WI38 (cell line): Measurements from ENCODE around the gene PARP12.

ENCODE experiments used
- H3K4me3 ChIP-seq: 2 replicates; pipeline ENCODE4 v1.5.1; 2011; ENCODE audit warnings: low read depth, mild to moderate bottlenecking, control low read depth, low read length
- TF ChIP-seq, protein P1 (sequence below): IDR thresholded peaks from 2 replicates; pipeline ENCODE4 v1.5.1; 2012; ENCODE audit warnings: low read depth, mild to moderate bottlenecking, control low read depth, low read length

PARP12 gene

DNA sequence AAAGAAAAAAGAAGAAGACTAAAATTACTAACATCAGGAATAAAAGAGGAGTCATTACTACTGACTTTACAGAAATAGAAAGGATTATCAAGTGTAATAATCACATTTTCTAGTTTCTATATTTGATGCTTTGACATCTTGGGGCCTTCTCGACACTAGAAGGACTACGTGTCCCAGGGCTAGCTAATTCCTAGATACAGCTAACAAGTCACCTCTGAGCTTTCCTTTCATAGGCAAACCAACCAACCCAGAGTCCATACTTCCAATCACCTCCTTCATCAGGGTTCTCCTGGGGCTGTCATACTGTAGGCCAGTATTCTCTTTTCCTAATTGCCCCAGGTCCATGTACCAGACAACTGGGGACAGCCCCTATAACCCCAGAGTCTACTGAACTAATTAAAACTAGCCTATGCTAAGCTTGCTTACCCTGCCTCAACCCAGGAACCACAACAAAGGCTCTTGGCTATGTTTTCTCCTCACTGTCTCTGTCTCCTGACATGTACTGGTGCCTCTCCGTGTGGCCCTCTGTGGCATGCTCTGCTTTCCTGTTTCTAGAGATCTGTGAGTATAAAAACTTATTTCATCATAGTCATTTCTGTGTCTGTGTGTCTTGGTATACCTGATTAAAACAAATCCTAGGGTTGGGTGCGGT is 6.7 kb upstream of the PARP12 start:
- H3K4me3 ChIP-seq: no peak overlapping the region
- TF ChIP-seq, protein P1, sequence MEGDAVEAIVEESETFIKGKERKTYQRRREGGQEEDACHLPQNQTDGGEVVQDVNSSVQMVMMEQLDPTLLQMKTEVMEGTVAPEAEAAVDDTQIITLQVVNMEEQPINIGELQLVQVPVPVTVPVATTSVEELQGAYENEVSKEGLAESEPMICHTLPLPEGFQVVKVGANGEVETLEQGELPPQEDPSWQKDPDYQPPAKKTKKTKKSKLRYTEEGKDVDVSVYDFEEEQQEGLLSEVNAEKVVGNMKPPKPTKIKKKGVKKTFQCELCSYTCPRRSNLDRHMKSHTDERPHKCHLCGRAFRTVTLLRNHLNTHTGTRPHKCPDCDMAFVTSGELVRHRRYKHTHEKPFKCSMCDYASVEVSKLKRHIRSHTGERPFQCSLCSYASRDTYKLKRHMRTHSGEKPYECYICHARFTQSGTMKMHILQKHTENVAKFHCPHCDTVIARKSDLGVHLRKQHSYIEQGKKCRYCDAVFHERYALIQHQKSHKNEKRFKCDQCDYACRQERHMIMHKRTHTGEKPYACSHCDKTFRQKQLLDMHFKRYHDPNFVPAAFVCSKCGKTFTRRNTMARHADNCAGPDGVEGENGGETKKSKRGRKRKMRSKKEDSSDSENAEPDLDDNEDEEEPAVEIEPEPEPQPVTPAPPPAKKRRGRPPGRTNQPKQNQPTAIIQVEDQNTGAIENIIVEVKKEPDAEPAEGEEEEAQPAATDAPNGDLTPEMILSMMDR: no peak

DNA sequence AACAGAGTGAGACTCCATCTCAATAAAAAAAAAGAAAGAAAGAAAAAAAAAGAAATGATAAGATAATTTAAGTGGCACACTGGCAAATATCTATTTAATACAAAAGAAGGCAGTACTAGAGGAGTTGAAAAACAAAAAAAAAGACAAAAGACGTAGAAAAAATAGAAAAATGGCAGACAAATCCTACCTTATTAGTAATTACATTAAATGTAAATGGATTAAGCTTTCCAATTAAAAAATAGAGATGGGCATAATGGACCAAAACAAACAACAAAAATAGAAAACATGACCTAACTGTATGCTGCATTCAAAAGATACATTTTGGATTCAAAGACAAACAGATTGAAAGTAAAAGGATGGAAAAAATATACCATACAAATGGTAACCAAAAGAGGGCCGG is 5.3 kb upstream of the PARP12 start:
- TF ChIP-seq, protein P1: no peak
- H3K4me3 ChIP-seq: no peak overlapping the region

DNA sequence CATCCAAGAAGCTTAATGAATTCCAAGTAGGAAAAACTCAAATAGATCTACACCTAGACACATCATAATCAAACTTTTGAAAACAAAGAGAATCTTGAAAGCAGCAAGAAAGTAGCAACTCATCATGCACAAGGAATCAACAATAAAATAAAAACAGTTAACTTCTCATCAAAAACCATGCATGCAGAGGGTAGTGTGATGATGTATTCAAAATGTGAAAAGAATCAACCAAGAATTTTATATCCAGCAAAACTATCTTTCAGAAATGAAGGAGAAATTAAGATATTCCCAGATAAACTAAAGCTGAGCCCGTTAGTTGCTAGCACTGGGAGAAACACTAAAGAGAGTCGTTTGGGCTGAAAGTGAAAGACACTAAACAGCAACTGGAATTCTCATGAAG is 4.3 kb upstream of the PARP12 start:
- H3K4me3 ChIP-seq: no peak overlapping the region
- TF ChIP-seq, protein P1: no peak

DNA sequence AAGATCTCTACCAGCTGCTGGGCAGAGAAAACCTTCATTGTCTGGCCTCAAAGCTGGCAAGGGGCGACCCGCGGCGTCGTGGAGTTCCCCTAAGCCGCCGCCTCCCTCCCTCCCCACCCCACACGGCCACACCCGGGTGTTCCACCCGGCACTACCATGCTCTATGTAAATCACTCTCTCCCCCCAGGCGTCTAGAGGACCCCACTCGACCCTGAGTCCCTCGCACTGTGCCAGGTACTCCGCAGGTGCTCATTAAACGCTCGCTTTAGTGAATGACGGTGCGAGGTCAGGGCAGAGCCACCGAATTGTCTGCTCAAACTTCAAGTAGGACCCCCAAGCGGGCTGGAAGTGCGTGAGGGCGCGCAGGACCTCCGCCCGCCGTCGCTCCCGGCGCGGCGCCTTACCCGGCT is 628 bp downstream of the PARP12 start:
- H3K4me3 ChIP-seq: peak overlapping the region; percentile 67
- TF ChIP-seq, protein P1: no peak

DNA sequence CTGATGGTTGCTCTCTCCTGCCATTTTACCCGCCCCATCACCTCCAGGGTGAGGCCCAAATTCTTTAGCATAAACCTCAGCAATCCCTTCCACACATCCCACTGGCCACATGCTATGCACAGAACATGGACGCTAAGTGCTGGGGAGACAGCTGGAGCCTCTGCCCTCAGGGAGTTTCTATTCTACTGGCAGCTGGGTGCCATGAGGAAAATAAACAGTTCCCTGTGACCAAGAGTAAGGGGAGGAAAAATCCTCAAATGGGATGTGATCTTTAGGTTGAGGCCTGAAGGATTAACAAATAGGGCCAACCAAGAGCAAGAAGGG is 1.2 kb downstream of the PARP12 start:
- TF ChIP-seq, protein P1: no peak
- H3K4me3 ChIP-seq: peak overlapping the region; percentile 67; the same call in 1 of the 2 replicates

DNA sequence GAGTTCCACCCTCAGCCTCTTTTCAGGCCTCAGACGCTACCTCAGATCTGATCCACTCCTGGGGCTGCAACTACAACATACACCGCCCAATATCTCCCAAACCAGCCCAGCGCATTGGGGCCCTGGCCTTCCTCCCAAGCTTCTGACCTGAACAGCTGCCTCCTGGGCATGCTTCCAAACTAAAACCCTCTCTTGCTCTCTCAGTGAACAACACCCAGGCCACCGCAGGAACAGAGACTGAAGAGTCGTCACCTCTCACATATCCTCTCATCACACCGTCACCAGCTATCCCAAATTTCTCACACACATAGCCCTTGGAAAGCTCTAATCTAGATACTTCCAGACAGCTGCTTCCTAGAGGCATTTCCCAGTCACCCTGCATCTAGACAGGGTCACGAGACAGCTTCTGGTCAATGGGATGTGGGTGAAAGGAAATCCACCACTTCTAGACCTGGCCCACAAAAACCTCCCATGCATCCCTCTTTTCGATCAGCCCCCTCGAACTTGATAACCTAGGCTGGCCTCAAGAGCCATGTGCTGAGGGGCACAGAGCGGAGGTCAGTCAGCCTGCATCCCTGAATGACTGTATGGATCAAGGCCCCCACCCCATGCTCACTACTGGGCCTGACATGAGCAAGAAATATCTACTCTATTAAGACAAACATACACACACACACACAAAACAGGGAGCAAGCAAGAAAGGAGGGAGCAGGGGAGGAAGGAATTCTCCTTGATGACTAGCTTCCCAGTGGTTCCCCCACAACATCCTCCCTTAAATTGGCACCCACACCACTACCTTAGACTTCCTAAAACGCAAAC is 1.8 kb downstream of the PARP12 start:
- H3K4me3 ChIP-seq: 0 out of 2 replicates have a peak overlapping the region, but pooled peaks have one; percentile 67
- TF ChIP-seq, protein P1: no peak

DNA sequence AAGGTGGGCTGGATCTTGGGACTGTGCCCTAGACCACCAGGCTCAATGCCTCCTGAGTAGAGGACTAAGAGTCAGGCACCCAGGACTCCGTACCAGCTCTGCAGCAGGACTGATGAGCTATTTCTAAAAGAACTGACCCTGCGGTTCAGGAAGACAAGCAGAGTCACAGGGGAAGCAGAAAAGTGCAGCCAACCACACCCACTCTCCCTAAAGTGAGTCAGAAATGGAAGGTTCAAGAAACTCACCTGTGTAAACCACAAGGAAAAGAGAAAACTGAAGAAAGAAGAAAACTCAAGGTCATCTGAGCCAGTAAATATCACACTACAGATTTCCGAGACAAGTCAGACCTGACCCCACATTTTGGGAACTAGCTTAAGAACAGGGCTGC is 2.5 kb downstream of the PARP12 start:
- TF ChIP-seq, protein P1: no peak
- no peak overlapping the region for H3K4me3 ChIP-seq
